Stomach smooth muscle (tissue), 2 donors: ENCODE data around the gene CD300H.
"Not testable (repeated sequence)": the region's sequence is repeated elsewhere in the genome, so short reads cannot be mapped to it uniquely, and the experiment has no call there.

Source experiments
- H3K27ac ChIP-seq: one replicate; pipeline ENCODE4 v1.7.0; 2013; ENCODE audit warnings: mild to moderate bottlenecking, low read length, inconsistent platforms
- H3K27me3 ChIP-seq, 2 donors: one replicate each; pipeline ENCODE4 v1.7.0; 2013; ENCODE audit warnings: low read length in 2 of 2; ENCODE audit not compliant: insufficient read depth in 2 of 2, control insufficient read depth in 1 of 2
- H3K36me3 ChIP-seq, 2 donors: one replicate each; pipeline ENCODE4 v1.7.0; 2013; ENCODE audit warnings: low read length in 2 of 2; ENCODE audit not compliant: control insufficient read depth in 2 of 2, insufficient read depth in 2 of 2
- H3K4me1 ChIP-seq: one replicate; pipeline ENCODE4 v1.7.0; 2013; ENCODE audit warnings: low read length; ENCODE audit not compliant: control insufficient read depth, insufficient read depth
- H3K4me3 ChIP-seq, 2 donors: one replicate each; pipeline ENCODE4 v1.7.0; 2013; ENCODE audit warnings: low read length in 2 of 2
- H3K9ac ChIP-seq, 2 donors: one replicate each; pipeline ENCODE4 v1.7.0; 2013; ENCODE audit warnings: low read length in 2 of 2, mild to moderate bottlenecking in 1 of 2
- H3K9me3 ChIP-seq, 2 donors: one replicate each; pipeline ENCODE4 v1.7.0; 2013; ENCODE audit warnings: low read length in 2 of 2; ENCODE audit not compliant: control insufficient read depth in 2 of 2
- donor health status: healthy.
- donor health status: Pancreatic carcinoma.

CD300H gene

DNA sequence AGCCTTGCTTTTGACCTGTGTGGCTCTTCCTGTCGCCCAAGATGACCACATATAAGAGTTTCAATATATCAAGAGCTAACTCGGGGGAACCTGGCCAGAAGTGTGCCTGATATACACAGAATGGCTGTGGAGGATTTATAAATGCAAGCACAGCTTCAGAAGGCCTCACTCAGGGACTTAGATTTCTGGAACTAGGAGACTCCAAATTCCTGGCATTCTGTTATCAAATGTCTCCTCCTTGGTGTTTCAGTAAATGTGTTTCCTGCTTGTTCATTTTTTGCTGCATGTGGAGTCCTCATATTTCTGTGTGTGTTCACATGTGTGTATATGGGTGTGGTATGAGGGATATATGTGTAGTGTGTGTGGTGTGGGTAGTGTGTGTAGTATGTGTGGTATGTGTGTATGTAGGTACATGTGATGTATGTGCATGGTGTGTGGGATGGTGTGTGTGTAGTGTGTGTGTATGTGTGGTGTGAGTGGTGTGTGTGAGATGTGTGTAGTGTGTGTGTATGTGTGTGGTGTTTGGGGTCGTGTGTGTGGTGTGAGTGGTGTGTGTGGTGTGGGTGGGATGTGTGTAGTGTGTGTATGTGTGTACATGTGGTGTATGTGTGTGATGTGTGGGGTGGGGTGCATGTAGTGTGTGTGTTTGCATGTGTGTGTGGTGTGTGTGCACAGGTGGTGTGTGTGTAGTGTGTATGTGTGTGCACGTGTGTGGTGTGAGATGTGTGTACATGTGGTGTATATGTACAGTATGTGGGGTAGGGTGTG is 981 bp upstream of the CD300H start:
- H3K9me3 ChIP-seq, result peaks cover 0 to 3% of the 10 kb centered on the region in 2 donors
- no peaks in the 10 kb centered on the region for H3K4me1 ChIP-seq
- H3K27me3 ChIP-seq, result peaks cover 0 to 3% of the 10 kb centered on the region in 2 donors
- no peak overlapping the region for H3K4me3 ChIP-seq
- H3K36me3 ChIP-seq, result no peaks in the 10 kb centered on the region
- no peak overlapping the region for H3K27ac ChIP-seq
- H3K9ac ChIP-seq, result no peak overlapping the region

DNA sequence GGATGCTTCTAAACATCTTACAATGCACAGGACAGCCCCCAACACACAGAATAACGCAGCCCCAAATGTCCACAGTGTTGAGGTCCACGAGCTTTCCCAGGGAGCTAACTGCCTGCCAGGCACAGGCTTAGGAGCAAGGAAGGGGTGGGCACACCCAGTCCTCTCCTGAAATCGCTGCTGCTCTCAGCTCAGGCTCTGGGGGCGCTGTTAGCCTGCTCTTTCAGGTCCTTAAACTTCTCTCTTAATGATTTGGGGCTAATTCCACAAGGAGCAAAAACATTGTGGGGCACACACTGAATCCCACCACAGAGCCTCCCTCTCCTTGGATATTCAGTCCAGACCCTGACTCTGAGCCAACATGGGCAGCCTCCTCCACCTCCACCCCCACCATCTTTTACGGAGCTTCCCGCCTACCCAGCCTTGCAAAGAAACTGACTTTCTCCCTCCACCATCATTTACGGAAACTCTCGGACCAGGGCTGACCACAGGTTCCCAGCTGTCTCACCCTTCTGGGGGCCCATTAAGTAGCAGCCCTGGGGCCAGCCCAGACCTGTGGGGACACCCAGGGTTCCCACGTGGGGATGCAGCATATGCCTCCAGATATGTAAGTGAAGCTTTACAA is 1.1 kb downstream of the CD300H start:
- no peaks in the 10 kb centered on the region for H3K36me3 ChIP-seq
- no peak overlapping the region for H3K9ac ChIP-seq
- H3K27me3 ChIP-seq, result peaks cover 0 to 6% of the 10 kb centered on the region in 2 donors
- H3K4me3 ChIP-seq, result no peak overlapping the region
- no peaks in the 10 kb centered on the region for H3K9me3 ChIP-seq
- H3K4me1 ChIP-seq, result no peaks in the 10 kb centered on the region
- H3K27ac ChIP-seq, result no peak overlapping the region

DNA sequence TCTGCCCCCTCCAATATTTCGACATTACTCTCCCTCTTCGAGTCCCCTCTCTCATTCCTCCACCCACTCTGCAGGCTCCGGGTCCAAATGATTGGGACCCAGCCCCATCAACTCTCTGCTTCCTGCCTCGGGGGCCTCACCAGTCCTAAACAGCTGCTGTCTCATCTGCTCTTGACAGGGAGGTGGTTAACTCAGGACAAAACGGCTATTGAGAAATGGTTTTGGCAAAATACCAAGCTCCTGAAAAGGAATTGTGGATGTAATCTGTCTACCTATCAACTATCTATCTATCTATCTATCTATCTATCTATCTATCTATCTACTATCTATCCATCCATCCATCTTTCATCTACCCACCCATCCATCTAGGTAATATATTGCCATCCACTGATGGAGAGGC is 2.2 kb downstream of the CD300H start:
- H3K9ac ChIP-seq, result no peak overlapping the region
- H3K9me3 ChIP-seq, result no peaks in the 10 kb centered on the region
- H3K4me1 ChIP-seq, result no peaks in the 10 kb centered on the region
- H3K36me3 ChIP-seq, result no peaks in the 10 kb centered on the region
- no peak overlapping the region for H3K27ac ChIP-seq
- peaks cover 0 to 6% of the 10 kb centered on the region in 2 donors for H3K27me3 ChIP-seq
- H3K4me3 ChIP-seq, result no peak overlapping the region

DNA sequence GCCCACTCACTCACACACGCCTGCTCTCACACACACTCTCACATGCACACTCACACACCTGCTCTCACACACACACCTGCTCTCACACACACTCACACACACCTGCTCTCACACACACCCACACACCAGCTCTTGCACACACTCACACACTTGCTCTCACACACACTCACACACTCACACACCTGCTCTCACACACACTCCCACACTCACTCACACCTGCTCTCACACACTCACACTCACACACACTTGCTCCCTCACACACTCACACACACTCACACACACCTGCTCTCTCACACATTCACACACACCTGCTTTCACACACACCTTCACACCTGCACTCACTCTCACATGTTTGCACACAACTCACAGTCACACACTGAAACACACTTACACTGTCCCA is 4.0 kb downstream of the CD300H start:
- Histone ChIP-seq H3K27me3 (peaks cover 0 to 8% of the 10 kb centered on the region in 2 donors), H3K27ac (no peak overlapping the region), H3K4me1 (no peaks in the 10 kb centered on the region), H3K9me3 (no peaks in the 10 kb centered on the region), H3K4me3 (no peak overlapping the region), H3K36me3 (no peaks in the 10 kb centered on the region), H3K9ac (no peak overlapping the region)

DNA sequence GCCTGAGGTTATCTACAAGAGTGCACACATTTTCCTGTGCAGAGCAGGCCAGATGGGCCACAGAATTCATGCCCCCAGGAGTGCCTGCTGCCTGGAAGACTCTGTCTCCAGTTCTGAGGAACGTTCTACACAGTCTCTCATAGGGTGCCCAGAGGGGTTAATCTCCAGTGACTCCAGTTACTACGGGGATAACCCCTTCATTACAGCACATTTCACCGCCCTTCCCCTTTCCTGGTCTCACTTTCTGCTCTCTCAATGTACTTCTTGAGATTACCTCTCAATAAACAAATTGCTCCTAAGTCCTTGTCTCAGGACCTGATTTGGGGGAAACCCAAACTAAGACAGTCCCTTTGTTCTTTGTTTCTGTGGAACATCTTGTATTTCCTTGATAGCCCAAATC is 5.7 kb downstream of the CD300H start:
- H3K9ac ChIP-seq, result no peak overlapping the region
- no peaks in the 10 kb centered on the region for H3K4me1 ChIP-seq
- H3K27me3 ChIP-seq, result peaks cover 0 to 8% of the 10 kb centered on the region in 2 donors
- no peaks in the 10 kb centered on the region for H3K9me3 ChIP-seq
- no peaks in the 10 kb centered on the region for H3K36me3 ChIP-seq
- no peak overlapping the region for H3K4me3 ChIP-seq
- no peak overlapping the region for H3K27ac ChIP-seq

DNA sequence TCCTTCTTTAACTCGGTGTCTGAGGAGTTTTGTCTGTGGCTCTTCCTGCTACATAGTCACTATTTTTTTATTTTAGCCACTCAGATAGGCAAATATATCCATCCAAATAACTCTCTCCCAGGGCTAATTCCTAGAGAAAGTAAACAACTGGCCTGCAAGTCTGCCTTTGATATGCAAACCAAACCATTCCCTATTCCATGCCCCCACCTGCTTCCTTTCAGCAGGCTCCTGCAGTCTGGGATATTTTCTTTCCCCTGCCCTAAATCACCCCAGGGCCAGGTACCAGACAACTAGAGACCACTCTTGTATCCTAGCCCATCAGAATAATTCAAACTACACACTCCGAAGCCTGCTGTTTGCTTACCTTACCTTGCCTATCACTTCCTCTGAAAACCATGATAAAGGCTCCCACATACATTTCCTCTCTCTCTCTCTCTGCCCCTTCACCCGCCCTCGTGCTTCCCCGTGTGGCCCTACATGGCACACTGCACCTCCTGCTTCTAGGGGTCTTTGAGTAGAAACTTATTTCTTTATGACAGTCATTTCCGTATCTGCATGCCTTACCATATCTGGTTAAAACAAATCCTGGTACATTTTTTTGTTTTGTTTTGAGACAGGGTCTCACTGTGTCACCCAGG is 8.3 kb downstream of the CD300H start:
- H3K4me1 ChIP-seq, result no peaks in the 10 kb centered on the region
- no peak overlapping the region for H3K27ac ChIP-seq
- no peak overlapping the region for H3K9ac ChIP-seq
- H3K4me3 ChIP-seq, result no peak overlapping the region
- H3K36me3 ChIP-seq, result no peaks in the 10 kb centered on the region
- H3K27me3 ChIP-seq, result peaks cover 0 to 8% of the 10 kb centered on the region in 2 donors
- no peaks in the 10 kb centered on the region for H3K9me3 ChIP-seq

DNA sequence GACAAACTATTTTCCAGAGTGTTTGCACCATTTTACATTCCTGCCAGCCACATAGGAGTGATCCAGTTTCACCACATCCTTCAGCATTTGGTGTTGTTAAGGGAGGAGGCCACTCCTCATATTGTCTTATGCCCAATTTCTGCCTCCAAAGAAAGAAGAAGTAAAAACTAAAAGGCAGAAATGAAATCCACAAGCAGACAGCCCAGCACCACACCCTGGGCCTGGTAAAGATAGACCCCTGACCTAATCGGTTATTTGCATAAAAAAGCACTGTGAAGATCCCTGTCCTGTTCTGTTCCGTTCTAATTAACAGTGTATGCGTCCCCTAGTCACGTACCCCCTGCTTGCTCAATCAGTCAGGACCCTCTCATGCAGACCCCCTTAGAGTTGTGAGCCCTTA is 8.9 kb downstream of the CD300H start:
- not testable (repeated sequence) for H3K36me3 ChIP-seq, H3K27ac ChIP-seq, H3K27me3 ChIP-seq, H3K4me1 ChIP-seq, H3K4me3 ChIP-seq, H3K9ac ChIP-seq, H3K9me3 ChIP-seq

DNA sequence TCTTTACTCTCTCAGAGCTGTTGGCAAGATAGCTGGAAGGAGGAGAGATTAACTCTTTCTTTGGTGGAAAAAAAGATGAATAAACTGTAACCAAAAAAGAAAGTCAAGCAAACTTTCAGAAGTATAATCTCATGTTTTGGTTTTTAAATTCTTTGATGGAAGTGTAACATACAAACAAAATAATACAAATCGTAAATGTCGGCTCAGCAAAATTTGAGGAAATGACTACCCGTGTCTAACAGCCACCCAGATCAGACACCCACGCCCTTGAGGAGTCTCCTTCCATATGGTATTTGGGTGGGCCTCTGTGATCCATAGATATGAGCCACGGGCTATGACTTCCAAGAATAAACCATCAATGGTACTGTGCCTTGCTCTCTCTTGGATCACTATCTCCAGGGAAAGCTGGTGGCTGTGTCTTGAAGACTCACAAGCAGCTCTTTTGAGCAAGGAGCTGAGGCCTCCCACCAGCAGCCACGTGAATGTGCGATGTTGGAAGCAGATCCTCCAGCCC is 11.8 kb downstream of the CD300H start:
- Histone ChIP-seq H3K4me1 (peaks cover 2% of the 10 kb centered on the region), H3K36me3 (no peaks in the 10 kb centered on the region), H3K9me3 (no peaks in the 10 kb centered on the region), H3K27me3 (peaks cover 2% of the 10 kb centered on the region in 2 donors), H3K27ac (no peak overlapping the region), H3K9ac (no peak overlapping the region), H3K4me3 (no peak overlapping the region)

DNA sequence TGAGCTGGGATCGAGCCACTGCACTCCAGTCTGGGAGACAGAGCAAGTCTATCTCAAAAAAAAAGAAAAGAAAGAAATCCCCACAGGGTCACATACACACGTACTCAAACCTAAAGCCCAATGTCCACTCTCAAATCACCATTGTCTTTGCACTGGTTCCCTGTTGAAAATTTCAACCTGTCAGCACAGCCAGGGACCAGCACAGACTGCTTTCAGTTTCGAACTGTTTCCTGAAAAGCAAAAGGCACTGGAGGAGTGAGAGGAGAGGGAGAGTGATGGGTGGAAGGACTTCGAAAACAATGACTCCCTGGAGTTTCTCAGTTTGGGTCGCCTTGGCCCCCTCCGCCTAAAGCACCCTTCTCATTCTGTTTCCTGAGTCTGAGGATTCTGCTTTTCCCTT is 12.4 kb downstream of the CD300H start:
- Histone ChIP-seq H3K27ac (no peak overlapping the region), H3K4me3 (no peak overlapping the region), H3K9ac (no peak overlapping the region), H3K9me3 (no peaks in the 10 kb centered on the region), H3K27me3 (peaks cover 2 to 5% of the 10 kb centered on the region in 2 donors), H3K36me3 (no peaks in the 10 kb centered on the region), H3K4me1 (peaks cover 2% of the 10 kb centered on the region)

DNA sequence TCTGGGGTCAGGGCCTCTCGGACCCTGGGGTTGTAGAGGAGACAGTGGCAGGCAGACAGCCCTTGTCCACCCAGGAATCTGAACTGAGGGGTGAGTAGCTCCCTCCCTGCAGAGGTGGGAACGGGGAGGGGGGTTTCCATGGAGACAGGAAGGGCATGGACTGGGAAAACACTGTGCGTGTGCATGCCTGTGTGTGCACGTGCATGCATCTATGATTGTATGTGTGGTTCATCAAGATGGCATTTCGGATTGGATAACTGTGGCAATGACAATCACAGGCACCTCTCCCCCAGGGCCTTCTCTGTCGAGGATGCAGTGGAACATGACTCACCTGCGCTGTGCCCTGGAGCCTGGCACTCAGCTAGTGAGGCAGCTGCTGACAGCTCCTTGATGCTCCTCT is 15.3 kb downstream of the CD300H start:
- H3K27ac ChIP-seq, result no peak overlapping the region
- peaks cover 0 to 5% of the 10 kb centered on the region in 2 donors for H3K27me3 ChIP-seq
- H3K36me3 ChIP-seq, result no peaks in the 10 kb centered on the region
- H3K4me3 ChIP-seq, result no peak overlapping the region
- no peaks in the 10 kb centered on the region for H3K9me3 ChIP-seq
- H3K9ac ChIP-seq, result no peak overlapping the region
- H3K4me1 ChIP-seq, result peaks cover 2% of the 10 kb centered on the region
